GM21423 (cell line): ENCODE data around the gene ARHGAP24.

ENCODE experiments used
- ATAC-seq: cut with Tn5 transposase; IDR thresholded peaks from one replicate; pipeline ENCODE4 v1.9.1; 2021; ENCODE audit warnings: mild to moderate bottlenecking, moderate library complexity; ENCODE audit not compliant: unreplicated experiment

ARHGAP24 gene

GRCh38 chr4:85684676-85685075 lies 209.7 kb downstream of the ARHGAP24 start:
- ATAC-seq = no peak

DNA sequence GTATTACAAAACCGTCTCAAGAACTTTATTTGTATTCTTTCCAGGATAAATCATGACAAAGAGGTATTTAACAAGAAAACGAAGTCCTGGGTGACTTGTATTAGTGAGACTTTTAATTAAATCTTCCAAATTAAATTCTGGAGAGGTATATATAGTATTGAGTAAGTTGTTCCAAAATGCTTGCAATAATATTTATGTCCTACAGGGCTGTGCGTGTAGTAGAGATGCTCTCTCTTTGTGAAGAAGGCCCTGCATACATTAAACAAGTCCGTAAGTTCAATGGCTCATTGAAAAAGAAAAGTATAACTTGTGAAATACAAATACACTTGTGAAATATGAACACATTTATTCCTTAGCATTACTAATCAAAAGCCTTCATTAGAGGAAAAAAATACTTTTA lies 211.4 kb downstream of the ARHGAP24 start:
- ATAC-seq = no peak

DNA sequence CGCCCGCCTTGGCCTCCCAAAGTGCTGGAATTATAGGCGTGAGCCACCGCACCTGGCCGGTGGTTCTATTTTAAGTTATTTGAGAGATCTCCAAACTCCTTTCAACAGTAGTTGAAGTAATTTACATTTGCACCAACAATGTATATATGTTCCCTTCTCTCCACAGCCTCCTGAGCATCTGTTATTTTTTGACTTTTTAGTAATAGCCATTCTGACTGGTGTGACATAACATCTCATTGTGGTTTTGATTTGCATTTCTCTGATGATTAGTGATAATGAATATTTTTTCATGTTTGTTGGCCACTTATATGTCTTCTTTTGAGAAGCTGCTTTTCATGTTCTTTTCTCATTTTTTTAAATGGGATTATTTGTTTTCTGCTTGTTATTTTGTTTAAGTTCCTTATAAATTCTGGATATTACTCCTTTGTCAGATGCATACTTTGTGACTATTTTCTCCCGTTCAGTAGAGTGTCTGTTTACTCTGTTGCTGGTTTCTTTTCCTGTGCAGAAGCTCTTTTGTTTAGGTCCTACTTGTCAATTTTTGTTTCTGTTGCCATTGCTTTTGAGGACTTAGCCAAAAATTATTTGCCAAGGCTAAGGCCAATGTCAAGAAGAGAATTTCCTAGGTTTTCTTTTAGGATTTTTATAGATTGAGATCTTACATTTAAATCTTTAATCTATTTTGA lies 213.2 kb downstream of the ARHGAP24 start:
- ATAC-seq = no peak

- ATAC-seq = no peak
These were observed 221.7 kb downstream of the ARHGAP24 start for GRCh38 chr4:85696661-85697060.

GRCh38 chr4:85697854-85698253 lies 222.9 kb downstream of the ARHGAP24 start:
- ATAC-seq = no peak

GRCh38 chr4:85700362-85700761 lies 225.4 kb downstream of the ARHGAP24 start:
- ATAC-seq = no peak

GRCh38 chr4:85701861-85702321 lies 226.9 kb downstream of the ARHGAP24 start:
- peak; percentile 98 for ATAC-seq

GRCh38 chr4:85703096-85703495 lies 228.1 kb downstream of the ARHGAP24 start:
- no peak for ATAC-seq

- ATAC-seq = peak; percentile 83
These were observed 232.7 kb downstream of the ARHGAP24 start for GRCh38 chr4:85707611-85708010.

- no peak for ATAC-seq
These were observed 233.5 kb downstream of the ARHGAP24 start for GRCh38 chr4:85708468-85708867.

DNA sequence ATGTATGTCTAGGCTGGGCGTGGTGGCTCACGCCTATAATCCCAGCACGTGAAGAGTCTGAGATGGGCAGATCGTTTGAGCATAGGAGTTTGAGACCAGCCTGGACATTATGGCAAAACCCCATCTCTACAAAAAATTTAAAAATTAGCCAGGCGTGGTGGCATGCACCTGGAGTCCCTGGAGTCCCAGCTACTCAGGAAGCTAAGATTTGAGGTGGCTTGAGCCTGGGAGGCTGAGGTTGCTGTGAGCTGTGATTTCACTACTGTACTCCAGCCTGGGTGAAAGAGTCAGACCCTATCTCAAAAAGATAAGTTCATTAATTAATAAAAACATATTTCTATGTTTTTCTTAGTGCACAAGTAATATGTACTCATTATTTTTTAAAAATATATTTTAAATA lies 238.1 kb downstream of the ARHGAP24 start:
- no peak for ATAC-seq

GRCh38 chr4:85715991-85716737 lies 241.2 kb downstream of the ARHGAP24 start:
- ATAC-seq = no peak

DNA sequence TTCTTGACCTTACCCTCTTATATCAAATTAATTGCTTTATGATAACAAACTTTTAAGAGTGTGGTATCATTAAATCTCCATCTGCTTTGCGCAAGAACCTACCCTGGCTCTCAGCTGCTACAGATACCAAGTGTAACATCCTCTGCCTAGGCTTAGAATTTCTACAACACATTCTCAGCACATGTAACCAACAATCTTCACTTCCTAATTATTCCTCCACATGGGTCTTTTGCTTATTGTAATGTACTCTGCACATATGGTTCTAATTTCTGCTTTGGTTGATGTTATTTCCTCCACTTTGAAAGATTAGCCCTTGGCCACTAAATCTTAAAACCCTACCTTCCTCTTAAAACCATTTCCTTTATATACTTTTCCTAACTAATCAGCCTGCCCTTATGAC lies 242.4 kb downstream of the ARHGAP24 start:
- no peak for ATAC-seq

- ATAC-seq = no peak
These were observed 242.9 kb downstream of the ARHGAP24 start for GRCh38 chr4:85717847-85718246.

GRCh38 chr4:85720735-85721134 lies 245.8 kb downstream of the ARHGAP24 start:
- ATAC-seq = no peak

DNA sequence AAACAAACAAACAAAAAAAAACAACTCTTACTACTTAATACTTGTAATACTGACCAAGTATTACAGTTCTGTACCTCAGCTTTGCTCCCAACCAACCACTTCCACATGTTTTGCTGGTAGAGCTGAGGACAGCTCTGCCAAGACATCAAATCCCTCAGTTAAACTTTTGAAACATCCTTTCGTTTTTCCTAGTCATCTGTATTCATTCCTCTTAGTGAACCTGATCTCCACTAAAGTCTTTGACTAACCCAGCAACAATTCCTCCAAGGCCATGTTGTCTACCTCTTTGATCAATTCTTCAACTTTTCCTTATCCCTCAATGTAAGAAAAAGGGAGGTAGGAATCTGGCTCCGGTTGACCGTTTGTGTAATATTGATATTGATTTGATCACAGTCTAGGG lies 247.5 kb downstream of the ARHGAP24 start:
- ATAC-seq = no peak

DNA sequence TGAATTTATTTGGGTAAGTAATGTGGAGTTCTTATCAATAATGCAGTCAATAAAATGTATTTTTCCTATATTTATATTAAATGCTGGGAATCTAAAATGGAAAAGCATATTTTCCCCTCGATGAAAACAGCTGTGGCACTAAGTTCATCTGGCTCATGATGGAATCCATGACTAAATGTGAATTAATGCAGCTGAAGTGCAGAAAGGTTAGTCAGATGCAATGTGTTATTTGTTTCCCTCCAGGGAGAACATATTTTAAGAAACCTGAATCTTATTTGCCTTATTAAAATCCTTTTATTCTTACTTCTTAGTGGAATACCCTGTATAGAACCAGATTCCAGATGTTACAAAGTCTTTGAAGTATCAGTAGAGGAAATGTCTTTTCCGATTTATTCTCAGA lies 247.9 kb downstream of the ARHGAP24 start:
- no peak for ATAC-seq

GRCh38 chr4:85724791-85725563 lies 250.0 kb downstream of the ARHGAP24 start:
- ATAC-seq = peak; percentile 69

DNA sequence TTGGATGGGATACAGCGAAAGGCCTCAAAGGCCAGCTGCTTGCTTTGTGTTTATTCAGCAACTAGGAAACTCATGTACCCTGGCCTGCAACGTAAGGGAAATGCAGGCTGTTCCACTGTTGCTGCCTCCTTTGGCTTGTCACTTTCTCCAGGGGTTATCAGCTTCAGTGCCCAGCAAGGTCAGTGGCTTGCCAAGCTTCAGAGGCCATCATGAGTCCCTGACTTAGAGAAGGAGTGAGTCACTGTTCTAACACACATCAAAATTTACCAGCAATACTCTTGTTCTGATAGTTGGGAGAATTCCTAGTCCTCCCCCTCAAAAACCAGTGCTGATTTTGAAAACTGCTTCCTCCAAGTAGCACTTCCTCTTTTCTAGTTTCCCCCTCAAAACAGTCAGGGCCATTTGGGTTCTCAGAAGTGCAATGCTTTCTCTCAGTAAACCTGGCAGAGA lies 250.8 kb downstream of the ARHGAP24 start:
- ATAC-seq = peak; percentile 78

DNA sequence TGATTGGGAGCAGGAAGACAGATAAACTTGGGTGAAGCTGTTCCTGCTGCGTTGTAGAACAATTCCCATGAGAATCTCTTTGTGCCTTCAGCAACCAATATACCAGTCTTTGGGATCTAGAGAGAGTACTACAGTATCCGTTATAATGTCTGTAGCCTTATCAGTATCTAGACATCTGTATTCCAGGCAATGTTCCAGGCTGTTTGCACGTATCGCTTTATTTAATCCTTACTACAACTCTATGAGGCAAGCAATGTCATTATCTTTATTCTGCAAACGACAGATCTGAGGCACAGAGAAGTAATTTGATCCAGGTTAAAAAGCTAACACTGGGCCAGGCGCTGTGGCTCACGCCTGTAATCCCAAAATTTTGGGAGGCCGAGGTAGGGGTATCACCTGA lies 251.6 kb downstream of the ARHGAP24 start:
- ATAC-seq = no peak

GRCh38 chr4:85728464-85728863 lies 253.5 kb downstream of the ARHGAP24 start:
- no peak for ATAC-seq

DNA sequence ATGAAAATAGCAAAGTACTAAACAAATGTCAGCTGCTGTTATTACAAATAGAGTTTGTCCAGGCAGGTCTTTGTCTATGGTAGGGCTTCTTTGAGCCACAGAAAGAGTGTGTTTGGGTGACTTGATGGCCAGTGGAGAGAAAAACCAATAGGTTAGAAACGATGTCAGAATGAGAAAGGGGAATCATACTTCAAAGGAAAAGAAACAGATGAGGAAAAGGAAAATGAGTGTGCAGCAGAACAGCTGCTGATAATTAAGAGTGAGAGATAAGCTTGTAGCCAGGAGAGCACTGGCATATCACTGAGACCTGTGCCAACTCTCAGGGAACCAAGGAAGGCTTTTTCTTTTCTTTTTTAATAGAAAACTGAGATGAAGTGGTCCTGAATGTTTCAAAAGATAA lies 257.2 kb downstream of the ARHGAP24 start:
- ATAC-seq = no peak
